SJSA1 (cell line): ENCODE measurements around the gene ATP8A2. TPM values are rescaled to one million over a fixed set of nuclear protein-coding genes. Genes with fewer than 3 reads are reported as not detected.

Experiments
- DNase-seq, 2 experiments: peaks; one replicate each; pipeline ENCODE4 v3.0.0-alpha.2; 2015 to 2020; ENCODE audit warnings: low spot score in 2 of 2, low read depth in 1 of 2
- H3K27ac ChIP-seq: fragments of 250-450 bp; sonication (Bioruptor Pico); 2 replicates; pipeline ENCODE4 v1.5.1; 2020; ENCODE audit warnings: mild to moderate bottlenecking, moderate library complexity
- H3K27me3 ChIP-seq: fragments of 250-450 bp; sonication (Bioruptor Pico); replicated peaks from 2 replicates; pipeline ENCODE4 v1.5.1; 2020; ENCODE audit warnings: mild to moderate bottlenecking, moderate library complexity
- H3K36me3 ChIP-seq: fragments of 250-450 bp; sonication (Bioruptor Pico); 2 replicates; pipeline ENCODE4 v1.5.1; 2020; ENCODE audit warnings: mild to moderate bottlenecking
- H3K4me1 ChIP-seq: fragments of 250-450 bp; sonication (Bioruptor Pico); replicated peaks from 2 replicates; pipeline ENCODE4 v1.6.1; 2021; ENCODE audit warnings: mild to moderate bottlenecking
- H3K4me3 ChIP-seq: fragments of 250-450 bp; sonication (Bioruptor Pico); 2 replicates; pipeline ENCODE4 v1.5.1; 2020; ENCODE audit warnings: mild to moderate bottlenecking
- H3K9me3 ChIP-seq: fragments of 250-450 bp; sonication (Bioruptor Pico); replicated peaks from 2 replicates; pipeline ENCODE4 v1.5.1; 2020; ENCODE audit warnings: mild to moderate bottlenecking
- total RNA-seq: library from RNA; depleted of rRNA; stranded (reverse); fragments of >200 nt; shearing (Covaris generic); gene quantifications from 2 replicates; pipeline ENCODE4 v1.2.3, GENCODE V29; 2014

ATP8A2 gene
- total RNA-seq, 1 experiment from 2014 or later: 0.13 TPM

GRCh38 chr13:25708268-25708667 is 336.5 kb downstream of the ATP8A2 start:
- no peaks in the 10 kb centered on the region for H3K36me3 ChIP-seq
- DNase-seq: no peak
- H3K27me3 ChIP-seq: no peaks in the 10 kb centered on the region
- no peak overlapping the region for H3K27ac ChIP-seq
- no peak overlapping the region for H3K4me3 ChIP-seq
- H3K4me1 ChIP-seq: no peaks in the 10 kb centered on the region; the same call in 1 of the 2 replicates
- H3K9me3 ChIP-seq: no peaks in the 10 kb centered on the region

- no peaks in the 10 kb centered on the region for H3K4me1 ChIP-seq
- no peak overlapping the region for H3K27ac ChIP-seq
- no peaks in the 10 kb centered on the region for H3K9me3 ChIP-seq
- H3K4me3 ChIP-seq: no peak overlapping the region
- DNase-seq: no peak
- H3K36me3 ChIP-seq: no peaks in the 10 kb centered on the region
- no peaks in the 10 kb centered on the region for H3K27me3 ChIP-seq
Measured at GRCh38 chr13:25709088-25709487, 337.3 kb downstream of the ATP8A2 start.

GRCh38 chr13:25715760-25716159 is 344.0 kb downstream of the ATP8A2 start:
- no peak for DNase-seq
- H3K4me1 ChIP-seq: no peaks in the 10 kb centered on the region
- H3K4me3 ChIP-seq: no peak overlapping the region
- no peak overlapping the region for H3K27ac ChIP-seq
- H3K36me3 ChIP-seq: no peaks in the 10 kb centered on the region
- H3K27me3 ChIP-seq: no peaks in the 10 kb centered on the region
- H3K9me3 ChIP-seq: no peaks in the 10 kb centered on the region

- Histone ChIP-seq H3K36me3 (no peaks in the 10 kb centered on the region), H3K9me3 (no peaks in the 10 kb centered on the region), H3K4me3 (no peak overlapping the region), H3K4me1 (no peaks in the 10 kb centered on the region), H3K27ac (no peak overlapping the region), H3K27me3 (no peaks in the 10 kb centered on the region)
- no peak for DNase-seq
Measured at GRCh38 chr13:25717666-25718197, 346.0 kb downstream of the ATP8A2 start.

- no peak overlapping the region for H3K4me3 ChIP-seq
- no peaks in the 10 kb centered on the region for H3K9me3 ChIP-seq
- H3K27ac ChIP-seq: no peak overlapping the region
- H3K4me1 ChIP-seq: no peaks in the 10 kb centered on the region
- no peak for DNase-seq
- no peaks in the 10 kb centered on the region for H3K36me3 ChIP-seq
- no peaks in the 10 kb centered on the region for H3K27me3 ChIP-seq
Measured at GRCh38 chr13:25719666-25720065, 347.9 kb downstream of the ATP8A2 start.

GRCh38 chr13:25722893-25723292 is 351.1 kb downstream of the ATP8A2 start:
- H3K36me3 ChIP-seq: no peaks in the 10 kb centered on the region
- no peaks in the 10 kb centered on the region for H3K9me3 ChIP-seq
- H3K4me1 ChIP-seq: no peaks in the 10 kb centered on the region
- H3K4me3 ChIP-seq: no peak overlapping the region
- H3K27me3 ChIP-seq: no peaks in the 10 kb centered on the region
- DNase-seq: no peak
- H3K27ac ChIP-seq: no peak overlapping the region

- Histone ChIP-seq H3K9me3 (no peaks in the 10 kb centered on the region), H3K27ac (no peak overlapping the region), H3K27me3 (no peaks in the 10 kb centered on the region), H3K4me3 (no peak overlapping the region), H3K36me3 (no peaks in the 10 kb centered on the region), H3K4me1 (no peaks in the 10 kb centered on the region)
- DNase-seq: no peak
Measured at GRCh38 chr13:25725104-25725503, 353.3 kb downstream of the ATP8A2 start.

- Histone ChIP-seq H3K36me3 (no peaks in the 10 kb centered on the region), H3K4me1 (peaks cover 8% of the 10 kb centered on the region), H3K27ac (no peak overlapping the region), H3K27me3 (no peaks in the 10 kb centered on the region), H3K4me3 (no peak overlapping the region), H3K9me3 (no peaks in the 10 kb centered on the region)
- DNase-seq: no peak
Measured at GRCh38 chr13:25727250-25727649, 355.5 kb downstream of the ATP8A2 start.

GRCh38 chr13:25727810-25728209 is 356.0 kb downstream of the ATP8A2 start:
- Histone ChIP-seq H3K27me3 (no peaks in the 10 kb centered on the region), H3K9me3 (no peaks in the 10 kb centered on the region), H3K4me1 (peaks cover 13% of the 10 kb centered on the region), H3K27ac (no peak overlapping the region), H3K36me3 (no peaks in the 10 kb centered on the region), H3K4me3 (no peak overlapping the region)
- no peak for DNase-seq

GRCh38 chr13:25729201-25729600 is 357.4 kb downstream of the ATP8A2 start:
- H3K27ac ChIP-seq: no peak overlapping the region
- DNase-seq: no peak
- peaks cover 27% of the 10 kb centered on the region for H3K4me1 ChIP-seq
- H3K36me3 ChIP-seq: no peaks in the 10 kb centered on the region
- no peaks in the 10 kb centered on the region for H3K27me3 ChIP-seq
- no peaks in the 10 kb centered on the region for H3K9me3 ChIP-seq
- H3K4me3 ChIP-seq: no peak overlapping the region

GRCh38 chr13:25731037-25731436 is 359.3 kb downstream of the ATP8A2 start:
- DNase-seq: no peak
- Histone ChIP-seq H3K4me1 (peaks cover 30% of the 10 kb centered on the region), H3K4me3 (no peak overlapping the region), H3K9me3 (no peaks in the 10 kb centered on the region), H3K27ac (no peak overlapping the region), H3K27me3 (no peaks in the 10 kb centered on the region), H3K36me3 (no peaks in the 10 kb centered on the region)

GRCh38 chr13:25731536-25731935 is 359.8 kb downstream of the ATP8A2 start:
- Histone ChIP-seq H3K27me3 (no peaks in the 10 kb centered on the region), H3K27ac (0 out of 2 replicates have a peak overlapping the region, but pooled peaks have one; percentile 53), H3K4me1 (peaks cover 30% of the 10 kb centered on the region), H3K36me3 (no peaks in the 10 kb centered on the region), H3K4me3 (no peak overlapping the region), H3K9me3 (no peaks in the 10 kb centered on the region)
- no peak for DNase-seq

- no peaks in the 10 kb centered on the region for H3K27me3 ChIP-seq
- DNase-seq: no peak
- H3K4me3 ChIP-seq: no peak overlapping the region
- H3K27ac ChIP-seq: peak overlapping the region; percentile 53
- H3K4me1 ChIP-seq: peaks cover 30% of the 10 kb centered on the region
- no peaks in the 10 kb centered on the region for H3K9me3 ChIP-seq
- H3K36me3 ChIP-seq: no peaks in the 10 kb centered on the region
Measured at GRCh38 chr13:25732111-25732865, 360.5 kb downstream of the ATP8A2 start.

GRCh38 chr13:25733001-25733491 is 361.3 kb downstream of the ATP8A2 start:
- H3K27me3 ChIP-seq: no peaks in the 10 kb centered on the region
- peak overlapping the region; percentile 53 for H3K27ac ChIP-seq

More at GRCh38 chr13:25733001-25733491, 361.3 kb downstream of the ATP8A2 start:
- Histone ChIP-seq H3K9me3 (no peaks in the 10 kb centered on the region), H3K36me3 (no peaks in the 10 kb centered on the region), H3K4me3 (no peak overlapping the region), H3K4me1 (peaks cover 35% of the 10 kb centered on the region)
- DNase-seq: no peak
